OCI-LY3 (cell line): ENCODE measurements around the gene SYNE2.

Experiments used
- H2AFZ ChIP-seq: fragments of 200-600, 300-600 bp; shearing (Covaris generic); 2 replicates; pipeline ENCODE4 v1.6.0; 2014; ENCODE audit warnings: antibody characterized with exemption, low read depth, low read length
- H3K27ac ChIP-seq: fragments of 200-600, 300-600 bp; sonication (generic); 2 replicates; pipeline ENCODE4 v1.5.1; 2014; ENCODE audit warnings: mild to moderate bottlenecking, low read length, moderate library complexity, mixed read lengths
- H3K27me3 ChIP-seq: fragments of 200-600, 300-600 bp; sonication (generic); 2 replicates; pipeline ENCODE4 v1.6.1; 2014; ENCODE audit warnings: low read depth, low read length, mixed read lengths
- H3K36me3 ChIP-seq: fragments of 200-600, 300-600 bp; sonication (generic); replicated peaks from 2 replicates; pipeline ENCODE3; 2014; ENCODE audit warnings: low read depth, low read length, mixed read lengths
- H3K4me1 ChIP-seq: fragments of 300-600, 200-600 bp; sonication (generic); 2 replicates; pipeline ENCODE4 v1.6.1; 2014; ENCODE audit warnings: low read length, mixed read lengths
- H3K4me2 ChIP-seq: fragments of 200-600, 300-600 bp; sonication (generic); 2 replicates; pipeline ENCODE4 v1.6.1; 2014; ENCODE audit warnings: low read length, mixed read lengths
- H3K4me3 ChIP-seq: fragments of 300-600, 200-600 bp; sonication (generic); 2 replicates; pipeline ENCODE4 v1.5.1; 2014; ENCODE audit warnings: antibody characterized with exemption, mild to moderate bottlenecking, low read length, moderate library complexity
- H3K79me2 ChIP-seq: fragments of 300-600, 200-600 bp; shearing (Covaris generic); 2 replicates; pipeline ENCODE4 v1.6.1; 2014; ENCODE audit warnings: mild to moderate bottlenecking, low read length, mixed read lengths
- H3K9ac ChIP-seq: fragments of 300-600, 200-600 bp; shearing (Covaris generic); 2 replicates; pipeline ENCODE4 v1.6.0; 2014; ENCODE audit warnings: mild to moderate bottlenecking, low read length, moderate library complexity
- H3K9me3 ChIP-seq: fragments of 200-600, 300-600 bp; shearing (Covaris generic); 2 replicates; pipeline ENCODE4 v1.6.1; 2014; ENCODE audit warnings: low read length, mixed read lengths; ENCODE audit not compliant: insufficient read depth
- H4K20me1 ChIP-seq: fragments of 200-600, 300-600 bp; sonication (generic); 2 replicates; pipeline ENCODE4 v1.6.1; 2016; ENCODE audit warnings: low read length, mixed read lengths; ENCODE audit not compliant: insufficient read depth
- EZH2phosphoT487 ChIP-seq: fragments of 200-600 bp; shearing (Covaris generic); IDR thresholded peaks from 2 replicates; pipeline ENCODE4 v1.6.1; 2018; ENCODE audit warnings: antibody characterized with exemption, mixed run types, low read depth
- TF ChIP-seq, protein P1 (sequence below): fragments of 200-600, 300-600 bp; sonication (generic); IDR thresholded peaks from 2 replicates; pipeline ENCODE4 v1.5.1; 2014; ENCODE audit warnings: antibody characterized with exemption, low read length, low read depth

The SYNE2 gene

DNA sequence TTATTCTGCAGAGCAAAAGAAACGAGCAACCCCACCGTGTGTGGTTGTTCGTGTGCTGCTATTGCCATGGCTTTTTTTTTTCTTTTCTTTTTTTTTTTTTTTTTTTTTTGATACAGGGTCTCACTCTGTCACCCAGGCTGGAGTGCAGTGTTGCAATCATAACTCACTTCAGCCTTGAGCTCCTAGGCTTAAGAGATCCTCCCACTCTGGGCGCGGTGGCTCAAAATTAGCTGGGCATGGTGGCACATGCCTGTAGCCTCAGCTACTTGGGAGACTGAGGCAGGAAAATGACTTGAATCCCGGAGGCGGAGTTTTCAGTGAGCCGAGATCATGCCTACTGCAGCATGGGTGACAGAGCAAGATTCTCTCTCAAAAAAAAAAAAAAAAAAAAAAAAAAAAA, 297.1 kb downstream of the SYNE2 start:
- H3K4me2 ChIP-seq: no peak overlapping the region
- no peaks in the 10 kb centered on the region for H3K4me1 ChIP-seq
- no peaks in the 10 kb centered on the region for H3K27me3 ChIP-seq
- no peak overlapping the region for H2AFZ ChIP-seq
- H3K4me3 ChIP-seq: no peak overlapping the region
- TF ChIP-seq, protein P1, sequence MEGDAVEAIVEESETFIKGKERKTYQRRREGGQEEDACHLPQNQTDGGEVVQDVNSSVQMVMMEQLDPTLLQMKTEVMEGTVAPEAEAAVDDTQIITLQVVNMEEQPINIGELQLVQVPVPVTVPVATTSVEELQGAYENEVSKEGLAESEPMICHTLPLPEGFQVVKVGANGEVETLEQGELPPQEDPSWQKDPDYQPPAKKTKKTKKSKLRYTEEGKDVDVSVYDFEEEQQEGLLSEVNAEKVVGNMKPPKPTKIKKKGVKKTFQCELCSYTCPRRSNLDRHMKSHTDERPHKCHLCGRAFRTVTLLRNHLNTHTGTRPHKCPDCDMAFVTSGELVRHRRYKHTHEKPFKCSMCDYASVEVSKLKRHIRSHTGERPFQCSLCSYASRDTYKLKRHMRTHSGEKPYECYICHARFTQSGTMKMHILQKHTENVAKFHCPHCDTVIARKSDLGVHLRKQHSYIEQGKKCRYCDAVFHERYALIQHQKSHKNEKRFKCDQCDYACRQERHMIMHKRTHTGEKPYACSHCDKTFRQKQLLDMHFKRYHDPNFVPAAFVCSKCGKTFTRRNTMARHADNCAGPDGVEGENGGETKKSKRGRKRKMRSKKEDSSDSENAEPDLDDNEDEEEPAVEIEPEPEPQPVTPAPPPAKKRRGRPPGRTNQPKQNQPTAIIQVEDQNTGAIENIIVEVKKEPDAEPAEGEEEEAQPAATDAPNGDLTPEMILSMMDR: no peak
- TF ChIP-seq EZH2phosphoT487: no peak
- no peaks in the 10 kb centered on the region for H4K20me1 ChIP-seq
- no peak overlapping the region for H3K27ac ChIP-seq
- H3K9ac ChIP-seq: no peak overlapping the region
- H3K36me3 ChIP-seq: no peaks in the 10 kb centered on the region
- H3K79me2 ChIP-seq: no peaks in the 10 kb centered on the region
- no peaks in the 10 kb centered on the region for H3K9me3 ChIP-seq

- H3K4me3 ChIP-seq: no peak overlapping the region
- H3K9me3 ChIP-seq: no peaks in the 10 kb centered on the region
- 0 out of 2 replicates have a peak, but pooled peaks cover 3% of the 10 kb centered on the region for H3K4me1 ChIP-seq
- no peaks in the 10 kb centered on the region for H3K36me3 ChIP-seq
- H2AFZ ChIP-seq: no peak overlapping the region
- no peaks in the 10 kb centered on the region for H4K20me1 ChIP-seq
- no peak for TF ChIP-seq EZH2phosphoT487
- no peaks in the 10 kb centered on the region for H3K27me3 ChIP-seq
- no peak overlapping the region for H3K4me2 ChIP-seq
- no peak overlapping the region for H3K9ac ChIP-seq
- H3K27ac ChIP-seq: no peak overlapping the region
- no peaks in the 10 kb centered on the region for H3K79me2 ChIP-seq
These were observed 305.8 kb downstream of the SYNE2 start for GRCh38 chr14:64158608-64159007.

DNA sequence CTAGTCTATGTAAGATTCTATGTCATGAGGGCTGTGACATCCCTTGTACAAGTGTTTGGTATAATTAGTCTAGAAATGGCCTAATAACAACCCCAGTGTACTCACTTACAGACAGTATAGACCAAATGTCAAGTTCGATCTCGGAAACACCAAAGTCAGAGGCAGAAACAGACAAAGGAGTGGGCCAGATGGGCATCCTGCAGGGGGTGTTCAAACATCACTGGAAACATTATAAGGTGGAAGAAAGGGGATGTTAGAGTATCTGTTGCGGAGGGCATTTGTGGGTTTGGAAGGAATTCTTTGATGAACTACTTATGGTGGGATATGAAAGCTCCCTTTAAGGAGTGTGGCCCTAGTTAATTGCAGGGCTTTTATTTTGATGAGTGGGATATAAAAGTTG, 306.8 kb downstream of the SYNE2 start:
- Histone ChIP-seq H4K20me1 (no peaks in the 10 kb centered on the region), H3K4me3 (no peak overlapping the region), H3K27ac (no peak overlapping the region), H3K9me3 (no peaks in the 10 kb centered on the region), H3K9ac (no peak overlapping the region), H2AFZ (no peak overlapping the region), H3K27me3 (no peaks in the 10 kb centered on the region), H3K4me2 (no peak overlapping the region), H3K36me3 (no peaks in the 10 kb centered on the region), H3K4me1 (0 out of 2 replicates have a peak, but pooled peaks cover 3% of the 10 kb centered on the region), H3K79me2 (no peaks in the 10 kb centered on the region)
- TF ChIP-seq, protein P1: peak; percentile 65
- TF ChIP-seq EZH2phosphoT487: no peak

GRCh38 chr14:64170181-64170580, 317.4 kb downstream of the SYNE2 start:
- H3K9me3 ChIP-seq: no peaks in the 10 kb centered on the region
- no peaks in the 10 kb centered on the region for H3K79me2 ChIP-seq
- H3K36me3 ChIP-seq: no peaks in the 10 kb centered on the region
- H3K27ac ChIP-seq: 0 out of 2 replicates have a peak overlapping the region, but pooled peaks have one; percentile 13
- H3K9ac ChIP-seq: peak overlapping the region; percentile 17; the same call in 1 of the 2 replicates
- peak overlapping the region; percentile 63 for H3K4me3 ChIP-seq
- H3K4me1 ChIP-seq: peaks cover 22% of the 10 kb centered on the region
- no peaks in the 10 kb centered on the region for H3K27me3 ChIP-seq
- no peak for TF ChIP-seq EZH2phosphoT487
- TF ChIP-seq, protein P1: no peak
- peak overlapping the region; percentile 95 for H3K4me2 ChIP-seq
- H2AFZ ChIP-seq: no peak overlapping the region
- no peaks in the 10 kb centered on the region for H4K20me1 ChIP-seq
